GM18861 (cell line): Measurements from ENCODE around the gene SLC25A39.
"Not testable (repeated sequence)": the region's sequence is repeated elsewhere in the genome, so short reads cannot be mapped to it uniquely, and the experiment has no call there.

ENCODE experiments used
- ATAC-seq: cut with Tn5 transposase; IDR thresholded peaks from one replicate; pipeline ENCODE4 v1.9.1; 2021; ENCODE audit not compliant: unreplicated experiment

Gene SLC25A39

DNA sequence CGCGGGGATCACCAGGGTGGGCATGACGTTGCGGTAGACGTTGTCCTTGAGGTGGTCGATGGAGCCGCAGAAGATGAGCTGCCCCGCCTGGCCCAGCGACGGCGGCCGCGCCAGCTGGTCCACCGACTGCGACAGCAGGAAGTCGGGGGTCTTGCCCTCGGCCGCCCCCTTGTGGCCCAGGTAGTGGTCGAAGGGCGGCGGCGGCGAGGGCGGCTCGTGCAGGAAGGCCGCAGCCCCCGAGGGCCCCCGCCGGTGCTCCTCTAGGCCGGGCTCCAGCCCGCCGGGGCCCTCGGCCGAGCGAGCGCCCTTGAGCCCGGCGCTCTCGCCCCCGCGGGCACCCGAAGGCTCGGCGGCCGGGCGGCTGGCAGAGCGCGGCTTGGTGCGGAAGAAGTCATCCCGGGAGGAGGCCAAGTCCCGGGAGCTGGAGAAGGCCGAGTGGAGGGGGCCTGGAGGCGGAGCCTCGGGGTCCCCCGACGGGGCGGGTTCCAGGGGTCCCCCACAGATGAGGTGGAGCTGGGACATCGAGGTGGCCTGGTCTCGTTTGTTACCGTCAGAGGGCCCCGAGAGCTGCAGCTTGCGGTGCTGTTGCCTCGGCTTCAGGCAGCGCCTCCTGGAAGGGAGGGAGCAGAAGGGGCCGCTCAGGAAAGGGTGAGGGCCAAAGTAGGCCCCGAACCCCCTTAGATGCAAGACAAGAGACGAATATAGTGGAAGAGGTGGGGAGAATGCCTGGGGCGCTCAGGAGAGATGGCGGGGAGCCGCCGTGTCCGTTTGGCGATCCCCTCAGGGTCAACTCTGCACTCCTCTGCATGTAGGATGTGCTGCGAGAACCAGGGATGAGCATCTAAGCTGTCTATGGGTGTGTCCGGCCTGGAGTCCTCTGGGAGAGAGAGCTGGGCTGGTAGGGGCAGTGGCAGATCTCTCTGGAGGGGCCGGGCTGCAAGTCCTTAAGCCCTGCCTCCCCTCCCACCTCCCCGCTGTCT, 30.2 kb upstream of the SLC25A39 start:
- ATAC-seq, result no peak

DNA sequence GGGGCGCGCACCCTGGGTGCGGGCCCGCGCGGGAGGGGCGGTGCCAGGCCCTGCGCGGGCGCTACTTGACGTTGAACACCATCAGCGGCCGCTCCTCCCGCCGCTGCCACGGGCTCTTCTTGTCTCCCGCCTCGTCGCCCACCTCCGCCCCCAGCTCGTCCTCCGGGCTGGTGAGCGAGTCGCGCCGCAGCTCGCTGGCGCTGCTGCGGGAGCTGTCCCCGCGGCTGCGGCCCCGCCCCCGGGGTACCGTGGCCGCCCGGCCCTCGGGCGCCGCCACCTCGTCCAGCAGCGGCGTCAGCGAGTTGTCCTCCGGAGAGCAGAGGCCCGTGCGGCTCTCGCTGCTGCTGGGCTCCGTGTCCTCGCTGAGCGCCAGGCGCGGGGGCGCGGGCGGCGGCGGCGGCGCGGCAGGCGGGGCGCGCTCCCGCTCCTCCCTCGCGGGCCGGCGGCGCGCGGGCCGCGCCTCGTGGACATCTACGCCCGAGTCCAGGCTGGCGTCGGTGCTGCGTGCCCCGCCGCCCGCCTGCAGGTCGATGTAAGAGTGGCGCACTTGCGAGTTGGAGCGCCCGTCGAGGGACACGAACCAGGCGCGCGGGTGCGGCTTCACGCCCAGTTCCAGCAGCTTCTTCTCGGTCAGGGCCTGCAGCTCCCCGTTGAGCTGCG, 29.2 kb upstream of the SLC25A39 start:
- ATAC-seq, result no peak

DNA sequence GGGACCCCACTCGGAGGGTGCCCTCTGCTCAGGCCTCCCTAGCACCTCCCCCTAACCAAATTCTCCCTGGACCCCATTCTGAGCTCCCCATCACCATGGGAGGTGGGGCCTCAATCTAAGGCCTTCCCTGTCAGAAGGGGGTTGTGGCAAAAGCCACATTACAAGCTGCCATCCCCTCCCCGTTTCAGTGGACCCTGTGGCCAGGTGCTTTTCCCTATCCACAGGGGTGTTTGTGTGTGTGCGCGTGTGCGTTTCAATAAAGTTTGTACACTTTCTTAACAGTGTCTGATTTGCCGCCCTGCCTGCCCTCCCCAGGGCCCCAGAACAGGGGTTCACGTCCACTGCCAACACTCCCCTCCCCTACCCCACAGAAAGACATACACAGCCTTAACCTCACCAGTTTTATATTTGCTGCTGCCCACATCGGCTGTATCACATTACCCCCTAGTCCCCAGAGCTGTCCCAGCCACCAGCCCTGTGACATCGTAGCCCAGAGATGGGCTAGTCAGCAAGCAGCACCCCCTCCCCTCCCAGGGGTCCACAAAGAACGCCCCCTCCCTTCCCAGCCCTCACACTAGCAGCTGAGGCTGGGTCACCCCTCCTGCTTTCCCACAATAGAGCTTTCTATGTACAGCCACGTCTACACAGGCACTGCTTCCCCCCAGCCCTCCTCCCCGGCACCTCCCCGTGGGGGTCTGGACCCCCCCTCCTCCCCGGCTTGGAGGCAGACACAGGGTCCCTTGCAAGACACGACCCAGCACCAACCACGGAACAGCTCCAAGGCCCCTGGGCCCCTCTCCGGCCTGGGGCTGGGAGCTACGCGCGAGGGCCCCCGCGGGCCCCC, 28.4 kb upstream of the SLC25A39 start:
- ATAC-seq, result no peak

DNA sequence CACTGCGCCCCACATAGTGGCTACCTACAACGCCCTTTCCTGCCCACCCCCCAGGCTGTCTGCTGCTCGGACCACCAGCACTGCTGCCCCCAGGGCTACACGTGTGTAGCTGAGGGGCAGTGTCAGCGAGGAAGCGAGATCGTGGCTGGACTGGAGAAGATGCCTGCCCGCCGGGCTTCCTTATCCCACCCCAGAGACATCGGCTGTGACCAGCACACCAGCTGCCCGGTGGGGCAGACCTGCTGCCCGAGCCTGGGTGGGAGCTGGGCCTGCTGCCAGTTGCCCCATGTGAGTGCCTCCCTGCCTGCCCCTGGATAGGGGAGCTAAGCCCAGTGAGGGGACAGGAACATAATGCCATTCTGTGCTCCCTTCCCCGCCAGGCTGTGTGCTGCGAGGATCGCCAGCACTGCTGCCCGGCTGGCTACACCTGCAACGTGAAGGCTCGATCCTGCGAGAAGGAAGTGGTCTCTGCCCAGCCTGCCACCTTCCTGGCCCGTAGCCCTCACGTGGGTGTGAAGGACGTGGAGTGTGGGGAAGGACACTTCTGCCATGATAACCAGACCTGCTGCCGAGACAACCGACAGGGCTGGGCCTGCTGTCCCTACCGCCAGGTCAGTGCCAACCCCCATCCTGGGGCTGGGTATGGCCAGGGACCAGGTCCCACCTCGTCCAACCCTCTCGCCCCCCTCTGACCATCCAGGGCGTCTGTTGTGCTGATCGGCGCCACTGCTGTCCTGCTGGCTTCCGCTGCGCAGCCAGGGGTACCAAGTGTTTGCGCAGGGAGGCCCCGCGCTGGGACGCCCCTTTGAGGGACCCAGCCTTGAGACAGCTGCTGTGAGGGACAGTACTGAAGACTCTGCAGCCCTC, 27.6 kb upstream of the SLC25A39 start:
- no peak for ATAC-seq

DNA sequence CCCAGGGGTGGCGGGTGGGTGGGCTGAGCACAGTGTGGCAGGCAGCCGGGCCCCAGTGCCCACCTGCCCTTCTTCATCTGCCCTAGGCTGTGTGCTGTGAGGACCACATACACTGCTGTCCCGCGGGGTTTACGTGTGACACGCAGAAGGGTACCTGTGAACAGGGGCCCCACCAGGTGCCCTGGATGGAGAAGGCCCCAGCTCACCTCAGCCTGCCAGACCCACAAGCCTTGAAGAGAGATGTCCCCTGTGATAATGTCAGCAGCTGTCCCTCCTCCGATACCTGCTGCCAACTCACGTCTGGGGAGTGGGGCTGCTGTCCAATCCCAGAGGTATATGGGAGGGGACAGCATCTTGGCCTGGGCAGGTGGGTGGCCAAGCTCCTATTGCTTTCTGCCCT, 26.8 kb upstream of the SLC25A39 start:
- no peak for ATAC-seq

DNA sequence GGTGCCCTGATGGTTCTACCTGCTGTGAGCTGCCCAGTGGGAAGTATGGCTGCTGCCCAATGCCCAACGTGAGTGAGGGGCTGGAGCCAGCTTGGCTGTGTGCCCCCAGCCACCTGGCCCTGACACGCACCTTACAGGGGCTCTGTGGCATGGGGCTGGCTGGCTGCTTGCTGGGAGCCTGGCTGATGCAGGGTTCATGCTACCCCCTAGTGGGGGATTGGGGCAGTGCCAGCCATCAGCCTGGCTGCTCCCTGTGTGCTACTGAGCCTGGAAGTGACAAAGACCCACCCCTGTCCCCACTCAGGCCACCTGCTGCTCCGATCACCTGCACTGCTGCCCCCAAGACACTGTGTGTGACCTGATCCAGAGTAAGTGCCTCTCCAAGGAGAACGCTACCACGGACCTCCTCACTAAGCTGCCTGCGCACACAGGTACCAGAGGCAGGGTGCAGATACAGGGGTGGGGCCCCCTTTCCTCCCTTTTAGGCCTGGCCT, 26.2 kb upstream of the SLC25A39 start:
- ATAC-seq, result no peak

DNA sequence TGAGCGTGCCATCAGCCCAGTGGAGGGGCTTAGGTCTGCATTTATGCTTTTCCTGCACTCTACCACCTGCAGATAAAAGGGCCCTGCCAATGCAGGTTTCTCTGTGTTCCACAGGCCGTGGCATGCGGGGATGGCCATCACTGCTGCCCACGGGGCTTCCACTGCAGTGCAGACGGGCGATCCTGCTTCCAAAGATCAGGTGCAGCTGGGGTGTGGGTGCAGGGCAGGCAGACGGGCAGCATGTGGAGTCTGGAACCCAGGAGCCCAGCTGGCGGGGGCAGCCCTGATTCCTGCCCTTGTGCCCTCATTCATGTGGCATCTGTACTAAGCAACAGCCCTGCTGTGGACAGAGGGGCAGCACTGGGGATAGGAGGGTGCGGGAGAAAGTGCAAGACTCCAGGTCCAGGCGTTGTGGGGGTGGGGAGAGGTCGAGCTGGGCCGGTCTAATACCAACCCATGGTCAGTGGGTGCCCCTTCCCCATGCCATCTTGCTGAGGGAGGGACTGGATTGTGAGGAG, 25.0 kb upstream of the SLC25A39 start:
- no peak for ATAC-seq

DNA sequence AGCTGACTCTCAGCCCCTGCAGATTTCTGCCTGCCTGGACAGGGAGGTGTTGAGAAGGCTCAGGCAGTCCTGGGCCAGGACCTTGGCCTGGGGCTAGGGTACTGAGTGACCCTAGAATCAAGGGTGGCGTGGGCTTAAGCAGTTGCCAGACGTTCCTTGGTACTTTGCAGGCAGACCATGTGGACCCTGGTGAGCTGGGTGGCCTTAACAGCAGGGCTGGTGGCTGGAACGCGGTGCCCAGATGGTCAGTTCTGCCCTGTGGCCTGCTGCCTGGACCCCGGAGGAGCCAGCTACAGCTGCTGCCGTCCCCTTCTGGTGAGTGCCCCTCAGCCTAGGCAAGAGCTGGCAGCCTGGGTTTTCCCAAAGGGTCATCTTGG, 24.4 kb upstream of the SLC25A39 start:
- no peak for ATAC-seq

DNA sequence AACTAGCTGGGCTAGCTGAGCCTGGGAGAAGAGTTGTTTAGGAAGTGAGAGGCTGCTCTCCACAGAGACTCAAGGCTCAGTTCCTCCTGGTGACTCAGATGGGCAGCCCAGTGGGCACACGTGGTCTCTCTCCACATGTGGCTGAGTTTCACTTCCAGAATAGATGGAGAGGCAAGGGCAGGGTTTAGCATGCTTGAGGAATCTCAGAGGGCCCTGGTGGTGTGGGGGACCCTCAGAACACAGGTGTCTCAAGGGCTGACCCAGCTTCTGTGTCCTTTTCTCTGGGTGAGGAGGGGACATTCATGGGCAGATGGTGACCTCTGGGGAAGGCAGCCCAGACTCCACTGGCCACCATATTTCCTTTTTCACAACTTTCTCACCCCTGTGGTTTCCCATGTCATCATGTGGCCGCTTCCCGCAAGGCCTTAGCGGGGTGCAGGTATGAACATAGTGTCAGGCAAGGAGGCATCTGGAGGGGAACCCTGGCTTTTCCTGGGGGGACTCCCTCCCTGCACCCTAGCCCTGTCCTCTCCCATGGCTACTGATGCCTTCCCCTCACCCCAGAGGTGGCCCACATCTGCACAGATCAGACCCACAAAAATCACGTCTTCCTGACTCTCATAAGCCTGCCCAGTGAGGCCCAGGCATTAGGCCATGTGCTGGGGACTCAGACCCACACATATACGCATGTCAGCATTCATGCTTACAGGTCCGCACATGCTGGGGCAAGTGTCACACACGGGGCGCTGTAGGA, 23.8 kb upstream of the SLC25A39 start:
- ATAC-seq, result peak; percentile 37

DNA sequence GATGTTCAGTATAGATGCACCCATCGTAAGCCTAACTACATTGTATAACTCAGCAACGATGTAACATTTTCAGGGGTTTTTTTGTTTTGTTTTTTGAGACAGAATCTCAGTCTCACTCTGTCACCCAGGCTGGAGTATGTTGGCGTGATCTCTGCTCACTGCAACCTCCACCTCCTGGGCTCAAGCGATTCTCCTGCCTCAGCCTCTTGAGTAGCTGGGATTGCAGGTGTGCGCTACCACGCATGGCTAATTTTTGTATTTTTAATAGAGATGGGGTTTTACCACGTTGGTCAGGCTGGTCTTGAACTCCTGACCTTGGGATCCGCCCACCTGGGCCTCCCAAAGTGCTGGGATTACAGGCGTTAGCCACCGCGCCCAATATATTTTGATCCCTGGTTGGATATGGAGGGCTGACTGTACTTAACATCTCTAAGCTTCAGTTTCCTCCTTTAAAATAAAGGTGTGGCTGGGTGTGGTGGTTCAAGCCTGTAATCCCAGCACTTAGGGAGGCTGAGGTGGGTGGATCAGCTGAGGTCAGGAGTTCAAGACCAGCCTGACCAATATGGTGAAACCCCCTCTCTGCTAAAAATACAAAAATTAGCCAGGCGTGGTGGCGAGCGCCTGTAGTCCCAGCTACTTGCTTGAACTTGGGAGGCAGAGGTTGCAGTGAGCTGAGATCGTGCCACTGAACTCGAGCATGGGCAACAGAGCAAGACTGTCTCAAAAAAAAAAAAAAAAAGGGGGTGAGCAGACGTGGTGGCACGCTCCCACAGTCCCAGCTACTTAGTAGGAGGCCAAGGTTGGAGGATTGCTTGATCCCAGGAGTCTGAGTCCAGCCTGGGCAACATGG, 22.8 kb upstream of the SLC25A39 start:
- ATAC-seq, result not testable (repeated sequence)

DNA sequence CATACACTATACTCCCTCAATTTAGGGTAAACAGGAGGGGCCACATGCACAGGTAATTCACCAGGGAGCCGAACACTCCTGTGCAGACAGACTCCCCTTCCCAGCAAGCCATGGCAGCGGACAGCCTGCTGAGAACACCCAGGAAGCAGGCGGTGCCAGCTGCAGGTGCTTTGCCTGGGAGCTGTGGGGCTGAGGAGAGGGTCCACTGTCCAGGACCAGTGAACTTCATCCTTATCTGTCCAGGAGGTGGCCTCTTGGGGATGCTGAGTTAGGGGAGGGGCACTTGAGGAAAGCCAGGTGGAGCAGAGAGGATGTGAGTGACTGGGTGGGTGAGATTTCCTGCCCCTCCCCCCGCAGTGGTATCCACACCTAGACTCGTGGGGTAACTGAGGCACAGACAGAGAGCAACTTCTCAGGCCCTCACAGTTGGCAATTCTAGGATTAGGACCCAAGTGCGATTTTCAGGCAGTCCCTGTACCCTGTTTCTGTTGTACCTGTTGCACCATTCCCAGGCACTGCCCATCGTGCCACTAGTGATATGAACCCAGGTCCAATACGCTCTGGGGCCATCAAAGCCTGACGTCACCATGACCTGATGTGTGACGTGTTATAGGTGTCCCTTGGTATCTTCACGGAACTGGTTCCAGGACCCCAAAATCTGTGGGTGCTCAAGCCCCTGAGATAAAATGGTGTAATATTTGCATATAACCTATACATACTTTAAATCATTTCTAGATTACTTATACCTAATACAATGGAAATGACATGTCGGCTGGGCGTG, 21.6 kb upstream of the SLC25A39 start:
- no peak for ATAC-seq

DNA sequence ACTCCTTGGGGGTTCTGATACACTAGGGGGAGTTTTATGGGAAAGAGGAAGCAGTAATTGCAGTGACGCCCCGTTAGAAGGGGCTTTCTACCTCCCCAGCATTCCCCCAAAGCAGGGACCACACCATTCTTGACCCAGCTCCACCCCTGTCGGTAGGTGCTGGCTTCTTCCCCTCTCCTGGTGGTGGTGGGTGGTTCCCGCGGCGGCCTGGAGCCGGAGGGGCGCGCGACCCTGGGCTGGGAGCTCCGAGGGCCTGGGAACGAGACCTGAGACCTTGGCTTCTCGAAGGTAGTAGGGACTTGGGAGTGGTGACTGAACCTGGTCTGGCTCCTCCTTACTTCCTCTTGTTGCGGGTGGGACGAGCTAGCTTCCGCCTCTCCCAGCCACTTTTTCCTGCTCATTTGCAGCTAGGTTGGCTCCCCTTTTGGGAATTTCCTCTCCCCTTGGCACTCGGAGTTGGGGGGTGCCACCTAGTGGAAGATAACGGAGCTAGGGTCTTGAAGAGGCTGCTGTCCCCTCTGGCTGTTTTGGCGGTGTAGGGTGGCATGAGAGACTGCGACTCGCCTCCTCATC, 20.9 kb upstream of the SLC25A39 start:
- no peak for ATAC-seq

DNA sequence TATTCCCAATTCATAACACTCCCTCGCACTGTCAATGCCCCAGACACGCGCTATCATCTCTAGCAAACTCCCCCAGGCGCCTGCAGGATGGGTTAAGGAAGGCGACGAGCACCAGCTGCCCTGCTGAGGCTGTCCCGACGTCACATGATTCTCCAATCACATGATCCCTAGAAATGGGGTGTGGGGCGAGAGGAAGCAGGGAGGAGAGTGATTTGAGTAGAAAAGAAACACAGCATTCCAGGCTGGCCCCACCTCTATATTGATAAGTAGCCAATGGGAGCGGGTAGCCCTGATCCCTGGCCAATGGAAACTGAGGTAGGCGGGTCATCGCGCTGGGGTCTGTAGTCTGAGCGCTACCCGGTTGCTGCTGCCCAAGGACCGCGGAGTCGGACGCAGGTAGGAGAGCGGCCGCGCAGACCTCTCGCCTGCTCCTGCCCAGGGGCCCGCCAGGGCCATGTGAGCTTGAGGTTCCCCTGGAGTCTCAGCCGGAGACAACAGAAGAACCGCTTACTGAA, 20.4 kb upstream of the SLC25A39 start, which contains the start of gene GRN:
TSS of gene GRN (plus strand) at position 364 of the 515 bp plus-strand sequence. CDS start 3,863 bp downstream, outside the sequence.
- peak; percentile 39 for ATAC-seq

DNA sequence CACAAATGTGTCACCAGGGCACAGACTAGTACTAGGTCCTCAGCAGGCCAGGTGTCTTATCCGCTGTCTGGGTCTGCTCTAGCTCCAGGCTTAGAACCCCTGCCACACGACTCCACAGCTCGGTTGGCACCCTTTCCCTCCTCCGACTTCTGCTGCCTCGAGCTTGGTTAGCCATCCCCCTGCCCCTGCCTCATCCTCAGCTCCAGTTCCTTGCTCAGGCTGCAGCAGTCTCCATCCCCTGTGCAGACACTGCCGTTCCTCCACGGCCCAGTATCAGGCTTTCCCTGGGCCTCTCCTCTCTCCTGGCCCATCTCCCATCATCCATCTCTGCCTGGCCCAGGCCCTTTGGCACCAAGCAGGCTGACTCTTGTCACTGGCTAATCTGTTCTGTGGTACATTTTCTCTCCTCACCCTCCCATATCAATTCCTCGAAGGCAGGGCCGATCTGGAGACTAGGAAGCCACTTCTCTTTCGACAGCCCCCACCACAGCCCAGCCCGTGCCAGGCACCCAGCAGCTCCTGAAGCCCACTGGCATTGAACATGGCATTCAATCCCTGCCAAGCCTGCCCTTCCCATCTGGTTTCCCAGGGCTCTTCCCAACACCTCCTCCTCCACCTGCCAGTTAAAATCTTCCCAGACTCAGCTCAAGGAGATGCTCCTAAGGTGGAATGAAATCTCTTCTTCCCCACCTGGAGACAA, 19.0 kb upstream of the SLC25A39 start:
- no peak for ATAC-seq

DNA sequence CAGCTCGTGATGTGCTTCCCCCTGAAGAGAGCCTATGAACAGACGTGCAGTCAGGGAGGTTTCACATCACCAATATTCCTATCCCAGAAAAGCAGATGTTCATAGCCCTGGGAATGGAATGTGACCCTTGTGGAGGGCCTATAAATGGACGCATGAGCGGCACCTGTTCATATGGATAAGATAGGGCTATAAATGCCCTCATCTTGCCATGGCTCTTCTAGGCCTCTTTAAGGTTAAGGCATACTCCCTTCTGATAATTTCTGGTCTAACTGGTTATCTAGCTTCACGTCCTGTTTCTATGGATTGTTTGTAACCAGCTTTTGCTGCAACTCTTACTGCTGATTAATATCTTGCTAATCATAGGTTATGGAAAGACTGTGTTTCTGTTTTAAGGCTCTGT, 15.9 kb upstream of the SLC25A39 start:
- not testable (repeated sequence) for ATAC-seq

DNA sequence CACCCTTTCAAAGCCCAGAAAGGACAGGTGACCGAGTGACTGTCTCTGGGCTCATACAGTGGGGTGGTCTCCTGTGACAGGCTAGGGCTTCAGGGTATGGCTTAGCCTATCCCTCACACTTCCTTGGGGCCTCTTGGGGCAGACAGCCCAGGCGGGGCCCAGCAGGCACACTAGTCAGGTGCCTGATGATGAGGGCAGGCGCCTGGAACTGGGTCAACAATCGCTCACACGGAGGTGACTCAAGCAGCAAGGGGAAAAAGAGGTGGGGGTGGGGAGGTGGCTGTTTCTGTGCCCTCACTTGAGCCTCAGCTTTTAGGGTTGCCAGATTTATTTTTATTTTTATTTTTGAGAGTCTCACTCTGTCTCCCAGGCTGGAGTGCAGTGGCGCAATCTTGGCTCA, 14.1 kb upstream of the SLC25A39 start:
- ATAC-seq, result no peak
